ENCODE data around the gene TUBD1.

The TUBD1 gene

DNA sequence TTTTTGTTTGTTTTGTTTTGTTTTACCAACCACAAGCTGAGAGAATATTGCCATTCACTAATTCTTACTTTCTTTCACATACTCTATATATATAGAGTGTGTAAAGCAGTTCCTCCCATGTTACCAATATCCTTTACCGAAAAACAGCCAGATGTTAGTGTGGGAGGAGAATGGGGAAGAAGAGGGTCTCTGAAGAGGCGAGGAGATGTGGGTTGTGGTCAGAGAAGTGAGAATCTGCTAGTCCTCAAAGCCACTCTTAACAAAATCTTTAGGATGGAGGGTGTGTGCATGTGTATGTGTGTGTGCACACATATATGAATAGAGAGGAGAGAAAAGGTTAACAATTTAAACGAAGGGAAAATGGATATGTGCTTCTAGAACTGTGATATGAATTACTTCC, 80.6 kb downstream of the TUBD1 start:
- no peak for DNase-seq

DNA sequence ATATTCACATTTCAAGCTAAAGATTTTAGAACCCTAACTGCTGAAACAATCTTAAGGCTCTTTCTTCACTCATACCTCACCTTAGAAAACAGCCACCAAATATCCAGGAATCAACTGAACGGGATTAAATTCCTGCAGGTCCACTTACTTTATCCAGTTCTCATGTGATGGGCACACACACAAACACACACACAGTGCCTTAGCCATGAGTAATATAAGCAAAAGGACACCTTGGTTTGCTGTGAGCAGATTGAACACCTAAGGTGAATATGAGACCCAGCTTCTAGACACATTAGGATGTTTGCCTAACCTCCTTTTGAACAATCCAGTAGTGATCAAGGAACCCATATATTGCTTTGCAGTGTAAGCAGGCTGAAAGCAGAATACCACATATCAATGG, 81.5 kb downstream of the TUBD1 start:
- no peak for DNase-seq

DNA sequence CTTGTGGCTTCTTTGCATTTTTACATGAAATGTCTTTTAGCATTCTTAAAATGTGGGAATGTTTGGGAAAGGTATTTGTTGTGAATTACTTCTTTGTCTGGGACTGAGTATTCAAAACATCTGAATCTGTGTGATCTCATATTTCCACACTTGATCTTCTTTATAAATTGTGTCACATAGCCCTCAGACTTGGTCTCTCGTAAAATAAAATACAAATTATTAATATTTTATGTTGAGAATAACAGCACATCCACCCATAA, 81.9 kb downstream of the TUBD1 start:
- no peak for DNase-seq
